ENCODE results near the gene THOC3.
A peak's percentile ranks its signal among the peaks of the same experiment; 100 is the strongest.
"Not testable (repeated sequence)": the region's sequence is repeated elsewhere in the genome, so short reads cannot be mapped to it uniquely, and the experiment has no call there.

GRCh38 chr5:175951339-175951969, 16.7 kb downstream of the THOC3 start:
- peak; percentile 17 for TF ChIP-seq CTCF (IDR thresholded peaks at IDR 0.05; ENCODE audit: poor library complexity)
- not testable (repeated sequence) for TF ChIP-seq EZH2 (IDR thresholded peaks at IDR 0.05; ENCODE audit: borderline replicate concordance)

All from hepatocyte (in vitro differentiated cells).